Measurements from ENCODE around the gene INPP4B.

INPP4B gene

DNA sequence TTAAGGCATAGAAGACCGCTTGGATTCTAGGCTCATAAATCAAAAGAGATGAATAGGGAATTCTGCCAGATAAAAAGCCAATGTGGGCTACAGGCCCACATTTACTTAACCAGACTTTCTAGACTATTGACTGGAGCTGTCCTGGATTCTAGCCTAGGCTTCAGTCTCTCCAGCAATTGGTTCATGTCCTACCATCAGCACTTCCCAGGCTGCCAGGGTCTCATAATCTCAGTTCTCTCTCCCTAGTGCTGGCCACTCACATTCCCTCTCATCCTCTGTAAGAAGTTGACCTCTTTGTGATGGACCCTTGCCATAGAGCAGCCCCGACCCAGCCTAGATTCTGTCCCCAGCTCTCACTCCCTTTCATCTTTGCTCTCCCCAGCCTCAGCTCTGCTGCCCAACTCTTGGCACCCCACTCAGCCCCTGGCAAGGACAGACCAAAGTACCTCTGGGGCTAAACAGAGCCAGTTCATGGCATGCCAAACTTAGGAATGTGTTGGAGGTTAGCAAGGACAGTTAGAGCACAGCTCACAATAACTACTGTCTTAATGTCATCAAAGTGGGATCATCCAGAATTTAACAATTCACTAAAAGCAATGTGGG lies 396.2 kb downstream of the INPP4B start:
- Histone ChIP-seq H2BK12ac (ENCODE audit: low read length) (no peak overlapping the region), H2BK15ac (ENCODE audit: low read length) (no peak overlapping the region), H4K91ac (ENCODE audit: low read depth, low read length, poor library complexity) (no peak overlapping the region), H3K27me3 (ENCODE audit: control insufficient read depth in 3 of 3, insufficient read depth in 3 of 3, low read depth in 1 of 3, low read length in 3 of 3) (no peaks in the 10 kb centered on the region), H2AK5ac (ENCODE audit: low read depth, low read length) (no peak overlapping the region), H3K36me3 (replicated peaks in 1 of 2; ENCODE audit: control insufficient read depth in 2 of 2, insufficient read depth in 2 of 2, low read length in 2 of 2) (no peaks in the 10 kb centered on the region), H3K4ac (ENCODE audit: low read length) (no peak overlapping the region), H3K9ac (ENCODE audit: low read depth, low read length, poor library complexity) (no peak overlapping the region), H2AFZ (ENCODE audit: low read length) (no peak overlapping the region), H3K4me2 (ENCODE audit: insufficient read depth, low read length, poor library complexity, severe bottlenecking) (no peak overlapping the region), H4K8ac (ENCODE audit: low read depth, low read length) (no peak overlapping the region), H3K9me3 (replicated peaks in 1 of 2; ENCODE audit: control insufficient read depth in 2 of 2, insufficient read depth in 1 of 2, low read depth in 1 of 2, low read length in 2 of 2) (no peaks in the 10 kb centered on the region), H3K79me1 (ENCODE audit: low read depth, low read length) (no peaks in the 10 kb centered on the region), H3K23ac (ENCODE audit: low read depth, low read length, poor library complexity) (no peak overlapping the region), H3K14ac (ENCODE audit: low read length) (no peak overlapping the region), H3K18ac (ENCODE audit: low read length) (no peak overlapping the region), H3K4me3 (ENCODE audit: low read length in 2 of 2) (no peak overlapping the region), H3K4me1 (ENCODE audit: control insufficient read depth in 2 of 2, insufficient read depth in 1 of 2, low read depth in 1 of 2, low read length in 2 of 2) (peaks cover 0 to 4% of the 10 kb centered on the region in 2 donors), H2BK5ac (ENCODE audit: low read length) (no peak overlapping the region), H3K27ac (replicated peaks; ENCODE audit: low read length) (no peak overlapping the region), H2BK120ac (ENCODE audit: low read depth, low read length) (no peak overlapping the region)
- DNase-seq (ENCODE audit: low spot score) = no peak
- no CpG with 5 or more reads among the region's 2 CpGs for WGBS, 2 donors (ENCODE audit: extremely low coverage in 2 of 2, insufficient read length in 2 of 2, insufficient replicate concordance in 1 of 2)

DNA sequence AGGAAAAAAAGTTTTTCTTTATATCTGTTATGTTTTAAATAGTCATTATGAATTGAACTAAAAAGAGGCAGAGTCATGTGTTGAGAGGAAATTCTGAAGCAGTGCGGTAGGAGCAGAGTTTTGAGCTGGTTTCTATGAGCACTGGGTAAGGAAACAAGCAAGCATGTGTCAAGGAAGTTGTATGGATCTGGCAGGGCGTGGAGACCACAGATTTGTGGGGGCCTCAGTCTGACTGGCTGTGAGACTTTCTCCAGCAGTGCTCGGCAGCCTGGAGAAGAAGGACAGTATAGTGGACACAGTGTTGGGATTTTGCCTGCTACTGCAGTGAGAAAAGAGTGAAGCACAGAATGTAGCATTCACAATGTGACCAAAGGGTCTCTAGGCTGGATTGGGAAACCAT lies 399.1 kb downstream of the INPP4B start:
- H3K27ac ChIP-seq (replicated peaks; ENCODE audit: low read length) = no peak overlapping the region
- H2BK120ac ChIP-seq (ENCODE audit: low read depth, low read length) = no peak overlapping the region
- no peak overlapping the region for H3K4me3 ChIP-seq (ENCODE audit: low read length in 2 of 2)
- no peak overlapping the region for H4K8ac ChIP-seq (ENCODE audit: low read depth, low read length)
- WGBS, 2 donors (ENCODE audit: extremely low coverage in 2 of 2, insufficient read length in 2 of 2, insufficient replicate concordance in 1 of 2) = no CpG with 5 or more reads among the region's 3 CpGs
- no peak overlapping the region for H3K4ac ChIP-seq (ENCODE audit: low read length)
- no peaks in the 10 kb centered on the region for H3K36me3 ChIP-seq (replicated peaks in 1 of 2; ENCODE audit: control insufficient read depth in 2 of 2, insufficient read depth in 2 of 2, low read length in 2 of 2)
- peaks cover 0 to under 1% of the 10 kb centered on the region in 2 donors for H3K4me1 ChIP-seq (ENCODE audit: control insufficient read depth in 2 of 2, insufficient read depth in 1 of 2, low read depth in 1 of 2, low read length in 2 of 2)
- H2BK5ac ChIP-seq (ENCODE audit: low read length) = no peak overlapping the region
- H3K27me3 ChIP-seq (ENCODE audit: control insufficient read depth in 3 of 3, insufficient read depth in 3 of 3, low read depth in 1 of 3, low read length in 3 of 3) = no peaks in the 10 kb centered on the region
- no peak overlapping the region for H3K18ac ChIP-seq (ENCODE audit: low read length)
- no peak overlapping the region for H2AFZ ChIP-seq (ENCODE audit: low read length)
- no peak overlapping the region for H2BK15ac ChIP-seq (ENCODE audit: low read length)
- peaks cover 0 to 1% of the 10 kb centered on the region in 2 donors for H3K9me3 ChIP-seq (replicated peaks in 1 of 2; ENCODE audit: control insufficient read depth in 2 of 2, insufficient read depth in 1 of 2, low read depth in 1 of 2, low read length in 2 of 2)
- H3K14ac ChIP-seq (ENCODE audit: low read length) = no peak overlapping the region
- H4K91ac ChIP-seq (ENCODE audit: low read depth, low read length, poor library complexity) = no peak overlapping the region
- no peak overlapping the region for H2BK12ac ChIP-seq (ENCODE audit: low read length)
- H3K79me1 ChIP-seq (ENCODE audit: low read depth, low read length) = no peaks in the 10 kb centered on the region
- DNase-seq (ENCODE audit: low spot score) = no peak
- H3K4me2 ChIP-seq (ENCODE audit: insufficient read depth, low read length, poor library complexity, severe bottlenecking) = no peak overlapping the region
- H3K23ac ChIP-seq (ENCODE audit: low read depth, low read length, poor library complexity) = no peak overlapping the region
- no peak overlapping the region for H2AK5ac ChIP-seq (ENCODE audit: low read depth, low read length)
- no peak overlapping the region for H3K9ac ChIP-seq (ENCODE audit: low read depth, low read length, poor library complexity)

DNA sequence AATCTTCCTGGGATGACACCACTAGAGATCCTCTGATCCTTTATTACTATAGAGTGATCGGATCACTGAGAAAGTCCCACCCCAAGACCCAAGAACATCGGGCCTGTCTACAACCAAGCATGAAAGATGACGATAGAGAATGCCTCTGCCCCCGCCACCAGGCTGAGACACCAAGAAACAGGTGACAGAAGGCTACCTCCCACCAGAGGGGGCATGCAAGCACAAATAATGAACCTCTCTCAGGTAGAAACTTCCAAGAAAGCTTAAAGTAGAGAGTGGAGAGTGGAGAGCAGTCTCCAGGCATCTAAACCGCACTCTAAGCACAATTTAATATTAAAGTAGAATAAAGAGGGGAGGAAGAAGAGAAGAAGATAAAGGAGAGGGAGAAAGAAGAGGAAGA lies 402.6 kb downstream of the INPP4B start:
- Histone ChIP-seq H2AK5ac (ENCODE audit: low read depth, low read length) (no peak overlapping the region), H2BK12ac (ENCODE audit: low read length) (no peak overlapping the region), H3K27me3 (ENCODE audit: control insufficient read depth in 3 of 3, insufficient read depth in 3 of 3, low read depth in 1 of 3, low read length in 3 of 3) (no peaks in the 10 kb centered on the region), H3K18ac (ENCODE audit: low read length) (no peak overlapping the region), H3K23ac (ENCODE audit: low read depth, low read length, poor library complexity) (no peak overlapping the region), H3K9ac (ENCODE audit: low read depth, low read length, poor library complexity) (no peak overlapping the region), H3K14ac (ENCODE audit: low read length) (no peak overlapping the region), H2BK120ac (ENCODE audit: low read depth, low read length) (no peak overlapping the region), H3K4me3 (ENCODE audit: low read length in 2 of 2) (no peak overlapping the region), H4K91ac (ENCODE audit: low read depth, low read length, poor library complexity) (no peak overlapping the region), H3K27ac (replicated peaks; ENCODE audit: low read length) (no peak overlapping the region), H3K4ac (ENCODE audit: low read length) (no peak overlapping the region), H3K9me3 (replicated peaks in 1 of 2; ENCODE audit: control insufficient read depth in 2 of 2, insufficient read depth in 1 of 2, low read depth in 1 of 2, low read length in 2 of 2) (peaks cover 0 to 1% of the 10 kb centered on the region in 2 donors), H3K79me1 (ENCODE audit: low read depth, low read length) (no peaks in the 10 kb centered on the region), H2BK5ac (ENCODE audit: low read length) (no peak overlapping the region), H3K36me3 (replicated peaks in 1 of 2; ENCODE audit: control insufficient read depth in 2 of 2, insufficient read depth in 2 of 2, low read length in 2 of 2) (no peaks in the 10 kb centered on the region), H2BK15ac (ENCODE audit: low read length) (no peak overlapping the region), H3K4me2 (ENCODE audit: insufficient read depth, low read length, poor library complexity, severe bottlenecking) (no peak overlapping the region), H4K8ac (ENCODE audit: low read depth, low read length) (no peak overlapping the region), H3K4me1 (ENCODE audit: control insufficient read depth in 2 of 2, insufficient read depth in 1 of 2, low read depth in 1 of 2, low read length in 2 of 2) (no peaks in the 10 kb centered on the region), H2AFZ (ENCODE audit: low read length) (no peak overlapping the region)
- WGBS, 2 donors (ENCODE audit: extremely low coverage in 2 of 2, insufficient read length in 2 of 2, insufficient replicate concordance in 1 of 2) = no CpG with 5 or more reads among the region's 5 CpGs
- no peak for DNase-seq (ENCODE audit: low spot score)

DNA sequence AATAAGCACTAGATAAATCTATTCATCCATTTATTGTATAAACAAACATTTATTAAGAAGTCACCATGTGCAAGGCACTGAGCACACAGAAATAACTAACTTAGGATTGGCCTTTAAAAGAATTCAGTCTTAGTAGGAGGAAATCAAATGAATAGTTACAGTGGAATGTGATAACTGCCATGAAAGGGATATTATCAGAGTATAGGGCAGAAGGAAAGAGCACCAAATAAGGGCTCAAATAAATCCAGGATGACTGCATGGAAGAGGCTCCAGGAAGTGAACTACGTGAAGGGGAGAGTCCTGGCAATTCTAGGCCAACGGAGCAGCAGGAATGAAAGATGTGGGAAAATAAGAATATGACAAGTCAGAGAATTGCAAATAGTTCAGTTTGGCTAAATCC lies 406.0 kb downstream of the INPP4B start:
- H2AK5ac ChIP-seq (ENCODE audit: low read depth, low read length) = no peak overlapping the region
- no CpG with 5 or more reads among the region's 2 CpGs for WGBS, 2 donors (ENCODE audit: extremely low coverage in 2 of 2, insufficient read length in 2 of 2, insufficient replicate concordance in 1 of 2)

More for the DNA sequence above, 406.0 kb downstream of the INPP4B start:
- Histone ChIP-seq H3K18ac (ENCODE audit: low read length) (no peak overlapping the region), H3K4ac (ENCODE audit: low read length) (no peak overlapping the region), H3K9ac (ENCODE audit: low read depth, low read length, poor library complexity) (no peak overlapping the region), H3K27me3 (ENCODE audit: control insufficient read depth in 3 of 3, insufficient read depth in 3 of 3, low read depth in 1 of 3, low read length in 3 of 3) (no peaks in the 10 kb centered on the region), H4K8ac (ENCODE audit: low read depth, low read length) (no peak overlapping the region), H3K23ac (ENCODE audit: low read depth, low read length, poor library complexity) (no peak overlapping the region), H3K4me3 (ENCODE audit: low read length in 2 of 2) (no peak overlapping the region), H2BK5ac (ENCODE audit: low read length) (no peak overlapping the region), H3K79me1 (ENCODE audit: low read depth, low read length) (peaks cover 3% of the 10 kb centered on the region), H2BK15ac (ENCODE audit: low read length) (no peak overlapping the region), H3K4me1 (ENCODE audit: control insufficient read depth in 2 of 2, insufficient read depth in 1 of 2, low read depth in 1 of 2, low read length in 2 of 2) (peaks cover 4 to 9% of the 10 kb centered on the region in 2 donors), H3K9me3 (replicated peaks in 1 of 2; ENCODE audit: control insufficient read depth in 2 of 2, insufficient read depth in 1 of 2, low read depth in 1 of 2, low read length in 2 of 2) (peaks cover 0 to 1% of the 10 kb centered on the region in 2 donors), H2BK120ac (ENCODE audit: low read depth, low read length) (no peak overlapping the region), H3K14ac (ENCODE audit: low read length) (no peak overlapping the region), H3K4me2 (ENCODE audit: insufficient read depth, low read length, poor library complexity, severe bottlenecking) (no peak overlapping the region), H2BK12ac (ENCODE audit: low read length) (no peak overlapping the region), H3K36me3 (replicated peaks in 1 of 2; ENCODE audit: control insufficient read depth in 2 of 2, insufficient read depth in 2 of 2, low read length in 2 of 2) (no peaks in the 10 kb centered on the region), H2AFZ (ENCODE audit: low read length) (no peak overlapping the region), H3K27ac (replicated peaks; ENCODE audit: low read length) (no peak overlapping the region), H4K91ac (ENCODE audit: low read depth, low read length, poor library complexity) (no peak overlapping the region)
- no peak for DNase-seq (ENCODE audit: low spot score)
